Stimulated activated CD8-positive, alpha-beta memory T cell treated with anti-CD3 and anti-CD28 coated beads, Interleukin-12 subunit alpha, Interleukin-12 subunit beta, amount 100 ng/mL, for 24 hours (primary cell): ENCODE results near the gene GRM7.

Experiments
- DNase-seq: peaks from one replicate; pipeline ENCODE4 v3.0.0-alpha.2; 2020; ENCODE audit errors: extremely low read depth

GRM7 gene

GRCh38 chr3:7400360-7400759 is 539.4 kb downstream of the GRM7 start:
- DNase-seq, result no peak

- DNase-seq, result no peak
Observed at GRCh38 chr3:7401418-7401817, 540.5 kb downstream of the GRM7 start.

- DNase-seq, result no peak
Observed at GRCh38 chr3:7407107-7407506, 546.2 kb downstream of the GRM7 start.

- no peak for DNase-seq
Observed at GRCh38 chr3:7410782-7411181, 549.9 kb downstream of the GRM7 start.

- DNase-seq, result no peak
Observed at GRCh38 chr3:7421065-7421464, 560.1 kb downstream of the GRM7 start.

GRCh38 chr3:7423036-7423435 is 562.1 kb downstream of the GRM7 start:
- no peak for DNase-seq

GRCh38 chr3:7423995-7424394 is 563.1 kb downstream of the GRM7 start:
- DNase-seq, result no peak

- DNase-seq, result no peak
Observed at GRCh38 chr3:7428206-7428718, 567.3 kb downstream of the GRM7 start.

GRCh38 chr3:7432610-7433009 is 571.7 kb downstream of the GRM7 start:
- DNase-seq, result no peak

- DNase-seq, result no peak
Observed at GRCh38 chr3:7433073-7433472, 572.2 kb downstream of the GRM7 start.

- no peak for DNase-seq
Observed at GRCh38 chr3:7436542-7436941, 575.6 kb downstream of the GRM7 start.

- no peak for DNase-seq
Observed at GRCh38 chr3:7437231-7437630, 576.3 kb downstream of the GRM7 start.

- DNase-seq, result no peak
Observed at GRCh38 chr3:7439101-7439680, 578.3 kb downstream of the GRM7 start.

- no peak for DNase-seq
Observed at GRCh38 chr3:7444886-7445285, 584.0 kb downstream of the GRM7 start.

- no peak for DNase-seq
Observed at GRCh38 chr3:7445331-7445730, 584.4 kb downstream of the GRM7 start.

- DNase-seq, result no peak
Observed at GRCh38 chr3:7447197-7447769, 586.4 kb downstream of the GRM7 start.

GRCh38 chr3:7456386-7456785 is 595.5 kb downstream of the GRM7 start:
- no peak for DNase-seq

- no peak for DNase-seq
Observed at GRCh38 chr3:7461202-7461825, 600.4 kb downstream of the GRM7 start.

- no peak for DNase-seq
Observed at GRCh38 chr3:7469866-7470265, 609.0 kb downstream of the GRM7 start.

- DNase-seq, result no peak
Observed at GRCh38 chr3:7484636-7485035, 623.7 kb downstream of the GRM7 start.

- no peak for DNase-seq
Observed at GRCh38 chr3:7487763-7488162, 626.8 kb downstream of the GRM7 start.

GRCh38 chr3:7489417-7489816 is 628.5 kb downstream of the GRM7 start:
- no peak for DNase-seq

GRCh38 chr3:7498715-7499114 is 637.8 kb downstream of the GRM7 start:
- no peak for DNase-seq
